HepG2 (cell line): Measurements from ENCODE around the gene CD3D. TPM values are rescaled to one million over a fixed set of nuclear protein-coding genes. Genes with fewer than 3 reads are reported as not detected.

Experiments
- ATAC-seq: fragments of 200-7000 bp; cut with Tn5 transposase; 3 replicates; pipeline ENCODE4 v1.9.1; 2020; ENCODE audit warnings: mild to moderate bottlenecking, moderate library complexity
- BruUV-seq: library from RNA; stranded (reverse); fragments of 400-500 nt; replicated peaks from 2 replicates; lab custom pipeline; 2021; lab: Mats Ljungman, UMichigan
- CTCF ChIA-PET: fragments of 300-600 bp; formaldehyde crosslinking; extraction: SDS; loops from one replicate; lab custom pipeline; 2021; ENCODE audit warnings: low total read pairs, inconsistent platforms, low intra/inter-chr PET ratio; lab: Yijun Ruan, JAX
- POLR2A ChIA-PET: fragments of 350-600 bp; sonication (Branson Sonifier 250); formaldehyde crosslinking; loops from one replicate; lab custom pipeline; 2020; ENCODE audit warnings: antibody characterized with exemption, inconsistent platforms; lab: Yijun Ruan, JAX
- DNase-seq: peaks from one replicate; pipeline ENCODE4 v3.0.0-alpha.2; 2015; ENCODE audit warnings: low spot score
- FAIRE-seq: peaks from 3 replicates; lab custom pipeline; 2011; peaks lifted over from hg19 to GRCh38; lab: Jason Lieb, UNC
- H2AFZ ChIP-seq: one replicate; pipeline ENCODE4 v1.6.1; 2011; ENCODE audit warnings: low read length, inconsistent platforms
- H3K27ac ChIP-seq: fragments of 300-600 bp; 3 replicates; pipeline ENCODE4 v1.8.0; 2011; ENCODE audit warnings: mixed run types, mild to moderate bottlenecking, mixed read lengths, low read length, inconsistent platforms; ENCODE audit not compliant: insufficient read depth; ENCODE audit errors: extremely low read length
- H3K27me3 ChIP-seq, 2 experiments: fragments of 200-600 bp in 1 of 2; 2 replicates in 1 of 2; 3 replicates in 1 of 2; pipeline versions ENCODE4 v1.6.0 to v1.8.0; 2011; ENCODE audit warnings: low read length in 2 of 2, mild to moderate bottlenecking in 2 of 2, moderate library complexity in 2 of 2, inconsistent platforms in 1 of 2; ENCODE audit not compliant: insufficient read depth in 2 of 2, control insufficient read depth in 1 of 2
- H3K36me3 ChIP-seq, 2 experiments: fragments of 200-600 bp in 1 of 2; replicated peaks in 1 of 2; 2 replicates in 1 of 2; 3 replicates in 1 of 2; pipeline versions ENCODE4 v1.5.1 to v1.8.0; 2011; ENCODE audit warnings: low read length in 2 of 2, inconsistent platforms in 1 of 2; ENCODE audit not compliant: insufficient read depth in 2 of 2, control insufficient read depth in 1 of 2
- H3K4me1 ChIP-seq: 2 replicates; pipeline ENCODE4 v1.5.1; 2012; ENCODE audit warnings: low read length, inconsistent platforms; ENCODE audit not compliant: insufficient read depth
- H3K4me2 ChIP-seq: 2 replicates; pipeline ENCODE4 v1.6.0; 2011; ENCODE audit warnings: low read depth, low read length, inconsistent platforms
- H3K4me3 ChIP-seq, 3 experiments: fragments of 200-600 bp in 1 of 3; sonication (generic), shearing (Covaris generic) in 1 of 3; replicated peaks in 1 of 3; 2 replicates each; pipeline ENCODE4 v1.5.1; 2011 to 2016; ENCODE audit warnings: low read length in 3 of 3, inconsistent platforms in 2 of 3, low read depth in 2 of 3, mild to moderate bottlenecking in 2 of 3, control low read depth in 1 of 3, mixed read lengths in 1 of 3; ENCODE audit not compliant: insufficient read depth in 1 of 3
- H3K79me2 ChIP-seq: one replicate; pipeline ENCODE4 v1.6.1; 2011; ENCODE audit warnings: low read length, inconsistent platforms; ENCODE audit not compliant: insufficient read depth
- H3K9ac ChIP-seq: 2 replicates; pipeline ENCODE4 v1.6.0; 2011; ENCODE audit warnings: mild to moderate bottlenecking, low read depth, low read length, inconsistent platforms; ENCODE audit not compliant: insufficient read depth
- H3K9me3 ChIP-seq: 2 replicates; pipeline ENCODE4 v1.5.1; 2012; ENCODE audit warnings: mild to moderate bottlenecking, low read length
- H4K20me1 ChIP-seq: 2 replicates; pipeline ENCODE4 v1.6.0; 2011; ENCODE audit warnings: inconsistent platforms, mild to moderate bottlenecking, low read length, moderate library complexity; ENCODE audit not compliant: insufficient read depth
- CC2D1A ChIP-seq: sonication (generic); formaldehyde crosslinking; IDR thresholded peaks from 2 replicates; pipeline ENCODE4 v1.8.1; 2023; ENCODE audit warnings: mild to moderate bottlenecking, missing genetic modification reagents
- DMAP1 ChIP-seq: IDR thresholded peaks from 2 replicates; pipeline ENCODE4 v1.6.1; 2016
- HDAC1 ChIP-seq: sonication (generic); formaldehyde crosslinking; IDR thresholded peaks from 2 replicates; pipeline ENCODE4 v1.5.1; 2020; ENCODE audit warnings: mild to moderate bottlenecking, missing genetic modification reagents
- HNF4G ChIP-seq, 2 experiments: sonication (generic) in 1 of 2; formaldehyde crosslinking in 1 of 2; IDR thresholded peaks; 2 replicates each; pipeline versions ENCODE4 v1.4.0 to v1.6.1; 2011 to 2020; ENCODE audit warnings: borderline replicate concordance in 2 of 2, low read depth in 2 of 2, mild to moderate bottlenecking in 2 of 2, low read length in 1 of 2, missing genetic modification reagents in 1 of 2, moderate library complexity in 1 of 2
- POGK ChIP-seq: sonication (generic); formaldehyde crosslinking; conservative IDR thresholded peaks from 2 replicates; pipeline ENCODE4 v1.8.0; 2022; ENCODE audit warnings: mild to moderate bottlenecking, moderate library complexity, missing genetic modification reagents
- RNF219 ChIP-seq: sonication (generic); formaldehyde crosslinking; IDR thresholded peaks from 2 replicates; pipeline ENCODE4 v1.5.0; 2020; ENCODE audit warnings: mild to moderate bottlenecking, missing genetic modification reagents
- SP4 ChIP-seq: sonication (generic); formaldehyde crosslinking; IDR thresholded peaks from 2 replicates; pipeline ENCODE4 v1.8.1; 2023; ENCODE audit warnings: mild to moderate bottlenecking, missing genetic modification reagents
- ZNF205 ChIP-seq: IDR thresholded peaks from 2 replicates; pipeline ENCODE4 v1.6.1; 2018; ENCODE audit warnings: missing biosample characterization, missing genetic modification reagents
- ZNF891 ChIP-seq: sonication (generic); formaldehyde crosslinking; IDR thresholded peaks from 2 replicates; pipeline ENCODE4 v1.5.0; 2020; ENCODE audit warnings: mild to moderate bottlenecking, missing genetic modification reagents
- ZSCAN30 ChIP-seq: sonication (generic); formaldehyde crosslinking; IDR thresholded peaks from 2 replicates; pipeline ENCODE4 v1.5.0; 2020; ENCODE audit warnings: mild to moderate bottlenecking, missing genetic modification reagents
- in situ Hi-C: cut with HindIII; loops from 2 replicates; pipeline ENCODE4 v1.10.0; 2017; ENCODE audit warnings: low pct_unique_long_range_greater_than_20kb; ENCODE audit not compliant: extremely low pct_ligation_motif_present
- intact Hi-C: fragments of 100-400 bp; cut with micrococcal nuclease; formaldehyde crosslinking; loops from one replicate; pipeline ENCODE4 v1.10.0; 2022; ENCODE audit not compliant: unreplicated experiment
- polyA plus RNA-seq, 8 experiments: library from polyadenylated mRNA; depleted of rRNA in 3 of 8; stranded (reverse) in 7 of 8; unstranded in 1 of 8; fragments of >200 nt; fragmentation: Illumina TruSeq in 4 of 8; extraction: Trizol in 4 of 8; gene quantifications; 2 replicates each; pipeline versions ENCODE4 v1.2.1 to v1.2.3, GENCODE V29; 2011 to 2016; ENCODE audit warnings: low read depth in 4 of 8, missing spikeins in 1 of 8, mixed read lengths in 1 of 8; ENCODE audit not compliant: insufficient read depth in 1 of 8
- total RNA-seq, 5 experiments: library from RNA; depleted of rRNA; stranded (reverse); fragments of >200 nt; fragmentation: Illumina TruSeq; extraction: Trizol; gene quantifications; 2 replicates each; pipeline ENCODE4 v1.2.3, GENCODE V29; 2016; ENCODE audit warnings: low read depth in 1 of 5
- TF ChIP-seq, protein P1 (sequence below): sonication (generic); formaldehyde crosslinking; IDR thresholded peaks from 2 replicates; pipeline ENCODE4 v1.5.0; 2020; ENCODE audit warnings: missing genetic modification reagents, mild to moderate bottlenecking, borderline replicate concordance
- TF ChIP-seq, protein P2 (sequence below): IDR thresholded peaks from 2 replicates; pipeline ENCODE4 v1.6.1; 2016; ENCODE audit warnings: low read depth
- TF ChIP-seq, protein P3 (sequence below): IDR thresholded peaks from 2 replicates; pipeline ENCODE4 v1.6.1; 2016

The CD3D gene
- total and polyA plus RNA-seq, 2 of the 13 experiments (the other 11 are each of a cell fraction or from before 2014, with no cell fraction given): 0.66 to 6.6 TPM

GRCh38 chr11:118289401-118289800 is 53.1 kb downstream of the CD3D start:
- no peaks in the 10 kb centered on the region for H3K79me2 ChIP-seq
- intact Hi-C loops: no loop called here
- no peaks in the 10 kb centered on the region for H3K36me3 ChIP-seq
- H3K27me3 ChIP-seq: no peaks in the 10 kb centered on the region
- H4K20me1 ChIP-seq: no peaks in the 10 kb centered on the region
- DNase-seq: no peak
- TF ChIP-seq HNF4G (IDR thresholded peaks at IDR 0.05; ENCODE audit: borderline replicate concordance, low read depth, low read length) (no peak), HNF4G (CRISPR knock-in tag; IDR thresholded peaks at IDR 0.05; ENCODE audit: borderline replicate concordance, low read depth) (no peak), POGK (CRISPR knock-in tag) (no peak), CC2D1A (CRISPR knock-in tag) (no peak), ZNF891 (CRISPR knock-in tag) (no peak), RNF219 (CRISPR knock-in tag) (no peak), SP4 (CRISPR knock-in tag) (no peak), DMAP1 (CRISPR knock-in tag) (no peak), HDAC1 (CRISPR knock-in tag) (no peak), ZSCAN30 (CRISPR knock-in tag) (no peak), ZNF205 (no peak)
- TF ChIP-seq, protein P1, sequence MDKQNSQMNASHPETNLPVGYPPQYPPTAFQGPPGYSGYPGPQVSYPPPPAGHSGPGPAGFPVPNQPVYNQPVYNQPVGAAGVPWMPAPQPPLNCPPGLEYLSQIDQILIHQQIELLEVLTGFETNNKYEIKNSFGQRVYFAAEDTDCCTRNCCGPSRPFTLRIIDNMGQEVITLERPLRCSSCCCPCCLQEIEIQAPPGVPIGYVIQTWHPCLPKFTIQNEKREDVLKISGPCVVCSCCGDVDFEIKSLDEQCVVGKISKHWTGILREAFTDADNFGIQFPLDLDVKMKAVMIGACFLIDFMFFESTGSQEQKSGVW (CRISPR knock-in tag): no peak
- TF ChIP-seq, protein P2, sequence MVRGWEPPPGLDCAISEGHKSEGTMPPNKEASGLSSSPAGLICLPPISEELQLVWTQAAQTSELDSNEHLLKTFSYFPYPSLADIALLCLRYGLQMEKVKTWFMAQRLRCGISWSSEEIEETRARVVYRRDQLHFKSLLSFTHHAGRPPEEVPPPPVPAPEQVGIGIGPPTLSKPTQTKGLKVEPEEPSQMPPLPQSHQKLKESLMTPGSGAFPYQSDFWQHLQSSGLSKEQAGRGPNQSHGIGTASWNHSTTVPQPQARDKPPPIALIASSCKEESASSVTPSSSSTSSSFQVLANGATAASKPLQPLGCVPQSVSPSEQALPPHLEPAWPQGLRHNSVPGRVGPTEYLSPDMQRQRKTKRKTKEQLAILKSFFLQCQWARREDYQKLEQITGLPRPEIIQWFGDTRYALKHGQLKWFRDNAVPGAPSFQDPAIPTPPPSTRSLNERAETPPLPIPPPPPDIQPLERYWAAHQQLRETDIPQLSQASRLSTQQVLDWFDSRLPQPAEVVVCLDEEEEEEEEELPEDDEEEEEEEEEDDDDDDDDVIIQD (CRISPR knock-in tag): no peak
- TF ChIP-seq, protein P3, sequence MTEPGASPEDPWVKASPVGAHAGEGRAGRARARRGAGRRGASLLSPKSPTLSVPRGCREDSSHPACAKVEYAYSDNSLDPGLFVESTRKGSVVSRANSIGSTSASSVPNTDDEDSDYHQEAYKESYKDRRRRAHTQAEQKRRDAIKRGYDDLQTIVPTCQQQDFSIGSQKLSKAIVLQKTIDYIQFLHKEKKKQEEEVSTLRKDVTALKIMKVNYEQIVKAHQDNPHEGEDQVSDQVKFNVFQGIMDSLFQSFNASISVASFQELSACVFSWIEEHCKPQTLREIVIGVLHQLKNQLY (CRISPR knock-in tag): no peak
- TF ChIP-seq, all 625 proteins: peak for 0
- CTCF ChIA-PET: interaction anchor here (3.6 kb wide), 1 partner anchor 91 kb away, joined by 34 read pairs; no protein-coding TSS in a partner anchor
- ATAC-seq (no peak), FAIRE-seq (no peak)
- H3K9ac ChIP-seq: no peak overlapping the region
- POLR2A ChIA-PET: no interaction called here
- H3K4me3 ChIP-seq: no peak overlapping the region
- no peaks in the 10 kb centered on the region for H3K9me3 ChIP-seq
- no peak overlapping the region for H2AFZ ChIP-seq
- in situ Hi-C loops: no loop called here
- no peak overlapping the region for H3K27ac ChIP-seq
- no TSS peak for BruUV-seq
- no peak overlapping the region for H3K4me2 ChIP-seq
- peaks cover 12% of the 10 kb centered on the region for H3K4me1 ChIP-seq
